ENCODE data around the gene GREM2. TPM values are rescaled to one million over a fixed set of nuclear protein-coding genes. Genes with fewer than 3 reads are reported as not detected.

GREM2 gene
- total RNA-seq, 4 donors from 2014 or later: 0.22 TPM; not detected in 3

GRCh38 chr1:240484804-240485443 is 127.0 kb downstream of the GREM2 start:
- TF ChIP-seq CTCF (IDR thresholded peaks at IDR 0.05; ENCODE audit: low read depth): no peak

GRCh38 chr1:240478536-240478935 is 133.4 kb downstream of the GREM2 start:
- no peak for TF ChIP-seq CTCF (IDR thresholded peaks at IDR 0.05; ENCODE audit: low read depth)

- no peak for TF ChIP-seq CTCF (IDR thresholded peaks at IDR 0.05; ENCODE audit: low read depth)
Measured at GRCh38 chr1:240475832-240476231, 136.1 kb downstream of the GREM2 start.

- no peak for TF ChIP-seq CTCF (IDR thresholded peaks at IDR 0.05; ENCODE audit: low read depth)
Measured at GRCh38 chr1:240474133-240474614, 137.8 kb downstream of the GREM2 start.

- TF ChIP-seq CTCF (IDR thresholded peaks at IDR 0.05; ENCODE audit: low read depth): no peak
Measured at GRCh38 chr1:240468656-240469055, 143.3 kb downstream of the GREM2 start.

GRCh38 chr1:240467895-240468294 is 144.1 kb downstream of the GREM2 start:
- no peak for TF ChIP-seq CTCF (IDR thresholded peaks at IDR 0.05; ENCODE audit: low read depth)

- TF ChIP-seq CTCF (IDR thresholded peaks at IDR 0.05; ENCODE audit: low read depth): no peak
Measured at GRCh38 chr1:240466509-240466908, 145.4 kb downstream of the GREM2 start.

Measured in subcutaneous adipose tissue (tissue), 4 donors.